GM10248 (cell line): ENCODE measurements around the gene FAM13C.

Experiments used
- CTCF ChIA-PET: fragments of 300-600 bp; sonication (Branson Sonifier 250); formaldehyde crosslinking; extraction: SDS; loops from one replicate; lab custom pipeline; 2021; ENCODE audit warnings: antibody characterized with exemption; lab: Yijun Ruan, JAX
- POLR2A ChIA-PET: fragments of 350-650 bp; sonication (Branson Sonifier 250); formaldehyde crosslinking; extraction: SDS; loops from one replicate; lab custom pipeline; 2020; ENCODE audit warnings: antibody characterized with exemption; lab: Yijun Ruan, JAX
- DNase-seq: peaks from one replicate; pipeline ENCODE4 v3.0.0; 2012; ENCODE audit errors: extremely low spot score
- TF ChIP-seq, protein P1 (sequence below): IDR thresholded peaks from 2 replicates; pipeline ENCODE4 v1.5.1; 2012; ENCODE audit warnings: mild to moderate bottlenecking, low read depth; ENCODE audit errors: extremely low read depth, missing control alignments, control extremely low read depth

Gene FAM13C

DNA sequence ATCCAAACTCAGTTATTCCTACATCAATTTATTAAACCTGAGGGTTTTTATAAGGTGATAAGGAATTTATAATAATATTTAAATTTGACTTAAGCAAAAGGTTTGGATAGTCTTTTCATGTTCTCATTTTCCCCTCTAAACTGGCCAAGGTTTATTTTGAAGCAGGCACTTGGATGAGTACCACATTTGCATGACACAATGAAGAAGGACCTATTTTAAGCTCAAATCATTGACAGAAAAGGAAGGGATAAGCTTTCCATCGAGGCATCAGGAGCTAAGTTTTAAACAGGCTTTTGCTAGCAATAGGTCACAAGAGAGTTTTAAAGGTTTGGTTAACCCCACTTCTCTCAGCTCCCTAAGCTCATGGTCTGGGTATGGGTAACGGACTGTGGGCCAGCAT, 28.7 kb upstream of the FAM13C start:
- ChIA-PET POLR2A (no interaction called here), CTCF (interaction anchor here (1.2 to 1.8 kb wide), 3 partner anchors 14 to 128 kb away, joined by 3 to 4 read pairs (median 4); no protein-coding TSS in a partner anchor)
- TF ChIP-seq, protein P1, sequence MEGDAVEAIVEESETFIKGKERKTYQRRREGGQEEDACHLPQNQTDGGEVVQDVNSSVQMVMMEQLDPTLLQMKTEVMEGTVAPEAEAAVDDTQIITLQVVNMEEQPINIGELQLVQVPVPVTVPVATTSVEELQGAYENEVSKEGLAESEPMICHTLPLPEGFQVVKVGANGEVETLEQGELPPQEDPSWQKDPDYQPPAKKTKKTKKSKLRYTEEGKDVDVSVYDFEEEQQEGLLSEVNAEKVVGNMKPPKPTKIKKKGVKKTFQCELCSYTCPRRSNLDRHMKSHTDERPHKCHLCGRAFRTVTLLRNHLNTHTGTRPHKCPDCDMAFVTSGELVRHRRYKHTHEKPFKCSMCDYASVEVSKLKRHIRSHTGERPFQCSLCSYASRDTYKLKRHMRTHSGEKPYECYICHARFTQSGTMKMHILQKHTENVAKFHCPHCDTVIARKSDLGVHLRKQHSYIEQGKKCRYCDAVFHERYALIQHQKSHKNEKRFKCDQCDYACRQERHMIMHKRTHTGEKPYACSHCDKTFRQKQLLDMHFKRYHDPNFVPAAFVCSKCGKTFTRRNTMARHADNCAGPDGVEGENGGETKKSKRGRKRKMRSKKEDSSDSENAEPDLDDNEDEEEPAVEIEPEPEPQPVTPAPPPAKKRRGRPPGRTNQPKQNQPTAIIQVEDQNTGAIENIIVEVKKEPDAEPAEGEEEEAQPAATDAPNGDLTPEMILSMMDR, result no peak
- DNase-seq, result no peak

DNA sequence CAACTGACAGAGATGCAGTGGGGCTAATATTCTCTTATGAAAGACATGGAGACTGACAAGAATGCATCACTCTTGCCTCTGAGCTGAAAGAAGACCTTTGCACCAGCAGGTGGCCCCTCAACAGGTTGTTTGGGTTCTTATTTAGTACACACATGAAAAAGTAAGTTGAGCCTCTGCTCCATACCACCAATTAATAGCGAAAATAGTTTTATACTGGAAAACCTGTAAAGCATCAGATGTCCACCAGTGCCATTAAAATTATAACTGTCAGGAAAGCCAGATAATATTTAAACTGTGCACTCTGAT, 26.3 kb upstream of the FAM13C start:
- POLR2A ChIA-PET, result no interaction called here
- TF ChIP-seq, protein P1, result no peak
- CTCF ChIA-PET, result no interaction called here
- DNase-seq, result no peak

DNA sequence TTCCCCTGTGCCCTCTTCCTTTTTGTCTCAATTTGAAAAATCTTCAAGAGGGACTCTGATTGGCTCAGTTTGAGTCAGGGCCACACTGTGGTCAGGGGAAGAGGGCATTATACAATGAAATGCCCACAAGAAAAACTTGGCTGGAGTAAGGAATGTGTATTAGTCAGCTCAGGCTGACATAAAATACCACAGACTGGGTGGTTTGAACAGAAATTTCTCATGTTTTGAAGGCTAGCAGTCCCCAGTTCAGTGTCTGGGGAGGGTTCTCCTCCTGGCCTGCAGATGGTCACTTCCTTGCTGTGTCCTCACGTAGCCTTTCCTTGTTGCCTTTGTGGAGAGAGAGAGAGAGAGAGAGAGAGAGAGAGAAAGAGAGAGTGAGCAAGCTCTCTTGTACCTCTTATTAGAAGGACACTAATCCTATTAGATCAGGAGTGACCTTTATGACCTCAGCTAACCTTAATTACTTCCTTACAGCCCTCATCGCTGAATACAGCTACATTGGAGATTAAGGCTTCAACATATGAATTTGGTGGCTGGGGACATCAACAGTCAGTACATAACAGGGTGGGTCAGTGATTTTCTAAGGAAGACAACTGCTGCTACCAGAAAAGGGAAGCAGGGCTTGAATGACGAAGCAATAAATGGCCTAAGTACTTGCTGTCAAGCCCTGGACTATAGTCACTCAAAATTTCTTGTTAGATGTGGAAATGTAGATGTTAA, 25.8 kb upstream of the FAM13C start:
- ChIA-PET POLR2A (no interaction called here), CTCF (no interaction called here)
- DNase-seq, result no peak
- TF ChIP-seq, protein P1, result no peak

DNA sequence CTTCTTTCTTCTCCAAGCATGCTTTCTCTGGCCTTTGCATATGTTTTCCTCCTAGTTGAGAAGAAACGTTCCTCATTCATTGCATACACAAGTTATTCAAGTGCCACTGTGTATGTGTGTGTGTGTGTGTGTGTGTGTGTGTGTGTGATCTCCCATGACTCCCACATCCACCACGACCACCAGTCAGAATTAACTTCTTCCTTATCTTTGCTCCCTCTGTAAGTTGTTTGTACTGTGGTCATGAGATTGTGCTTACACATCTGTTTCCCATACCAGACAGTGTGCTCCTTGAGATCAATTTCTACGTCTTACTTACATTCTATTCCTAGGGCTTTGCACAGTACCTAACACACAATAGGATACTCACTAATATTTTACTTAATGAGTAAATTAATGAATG, 22.4 kb upstream of the FAM13C start:
- POLR2A ChIA-PET, result no interaction called here
- TF ChIP-seq, protein P1, result no peak
- no peak for DNase-seq
- CTCF ChIA-PET, result no interaction called here

DNA sequence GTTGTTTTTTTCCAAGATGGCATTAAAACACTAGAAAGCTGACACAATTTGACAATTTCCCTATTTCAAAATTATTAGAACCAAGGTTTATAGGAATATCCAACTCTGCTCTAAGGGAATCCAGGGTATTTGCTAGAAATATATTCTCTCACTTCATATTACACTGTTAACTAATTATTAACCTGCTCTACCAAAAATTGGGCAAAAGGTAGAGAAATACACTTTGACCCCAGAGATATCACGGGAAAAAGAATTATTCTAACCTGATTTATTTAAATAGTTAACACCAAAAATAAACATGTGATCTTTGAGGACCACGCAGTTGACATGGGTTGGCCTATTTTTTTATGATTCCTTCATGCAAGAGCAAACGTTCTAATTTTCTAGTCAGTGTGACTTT, 21.6 kb upstream of the FAM13C start:
- CTCF ChIA-PET, result no interaction called here
- TF ChIP-seq, protein P1, result no peak
- no peak for DNase-seq
- POLR2A ChIA-PET, result no interaction called here

DNA sequence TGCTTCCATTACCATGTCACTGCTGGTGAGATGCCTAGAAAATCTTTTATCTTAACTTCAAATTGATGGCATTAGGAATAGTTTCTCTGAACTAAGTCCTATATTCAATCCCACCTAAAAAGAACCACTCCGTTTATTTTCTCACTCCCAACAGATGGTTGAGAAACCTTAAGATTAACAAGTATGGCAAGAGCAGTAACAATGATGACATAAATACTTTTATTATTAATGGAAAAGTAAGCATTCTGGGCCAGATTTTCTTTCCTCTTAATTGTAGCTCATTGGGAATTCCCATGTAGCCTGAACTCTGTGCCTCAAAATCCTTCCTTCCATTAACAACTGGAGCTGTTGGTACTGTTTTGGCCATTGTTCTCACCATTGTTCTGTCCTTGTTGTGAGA, 21.1 kb upstream of the FAM13C start:
- no peak for DNase-seq
- CTCF ChIA-PET, result interaction anchor here (0.6 to 1.5 kb wide), 2 partner anchors 22 to 64 kb away, joined by 3 read pairs; no protein-coding TSS in a partner anchor
- TF ChIP-seq, protein P1, result no peak
- POLR2A ChIA-PET, result no interaction called here
